Fibroblast of the aortic adventitia (primary cell): ENCODE data around the gene ARHGEF39. TPM values are rescaled to one million over a fixed set of nuclear protein-coding genes. Genes with fewer than 3 reads are reported as not detected.
A peak's percentile ranks its signal among the peaks of the same experiment; 100 is the strongest.
"Not testable (repeated sequence)": the region's sequence is repeated elsewhere in the genome, so short reads cannot be mapped to it uniquely, and the experiment has no call there.

Source experiments
- DNase-seq: peaks from one replicate; pipeline ENCODE4 v3.0.0-alpha.2; 2010; ENCODE audit warnings: low read depth
- H3K4me3 ChIP-seq: 2 replicates; pipeline ENCODE4 v1.5.1; 2011; ENCODE audit warnings: low read depth, mild to moderate bottlenecking, control low read depth, low read length, moderate library complexity
- total RNA-seq: library from RNA; depleted of rRNA; stranded (reverse); fragments of >200 nt; gene quantifications from 2 replicates; pipeline ENCODE4 v1.2.3, GENCODE V29; 2012; ENCODE audit warnings: low replicate concordance
- TF ChIP-seq, protein P1 (sequence below): IDR thresholded peaks from 2 replicates; pipeline ENCODE4 v1.5.1; 2011; ENCODE audit warnings: mild to moderate bottlenecking, low read length, control low read depth, inconsistent platforms; ENCODE audit not compliant: insufficient read depth

ARHGEF39 gene
- total RNA-seq, 1 donor, result 3.9 TPM

DNA sequence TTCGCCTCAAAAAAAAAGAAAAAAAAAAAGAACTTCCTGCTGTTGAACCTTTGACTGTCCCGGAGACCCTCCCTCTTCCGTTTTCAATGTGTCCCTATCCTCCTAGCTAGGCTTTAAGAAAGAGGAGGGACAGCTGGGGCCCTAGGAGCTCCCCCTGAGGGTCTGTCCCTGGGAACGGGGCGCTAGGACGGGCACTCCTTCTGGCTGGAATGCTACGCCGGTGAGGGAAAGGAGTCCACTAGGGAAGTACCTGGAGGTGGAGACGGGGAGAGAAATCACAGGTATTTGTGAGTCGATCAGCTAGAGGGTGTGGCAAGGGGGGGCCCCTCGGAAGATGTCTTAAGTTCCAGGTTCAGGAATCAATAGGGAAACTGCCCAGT is 18.9 kb downstream of the ARHGEF39 start:
- H3K4me3 ChIP-seq, result peak overlapping the region; percentile 72
- TF ChIP-seq, protein P1, sequence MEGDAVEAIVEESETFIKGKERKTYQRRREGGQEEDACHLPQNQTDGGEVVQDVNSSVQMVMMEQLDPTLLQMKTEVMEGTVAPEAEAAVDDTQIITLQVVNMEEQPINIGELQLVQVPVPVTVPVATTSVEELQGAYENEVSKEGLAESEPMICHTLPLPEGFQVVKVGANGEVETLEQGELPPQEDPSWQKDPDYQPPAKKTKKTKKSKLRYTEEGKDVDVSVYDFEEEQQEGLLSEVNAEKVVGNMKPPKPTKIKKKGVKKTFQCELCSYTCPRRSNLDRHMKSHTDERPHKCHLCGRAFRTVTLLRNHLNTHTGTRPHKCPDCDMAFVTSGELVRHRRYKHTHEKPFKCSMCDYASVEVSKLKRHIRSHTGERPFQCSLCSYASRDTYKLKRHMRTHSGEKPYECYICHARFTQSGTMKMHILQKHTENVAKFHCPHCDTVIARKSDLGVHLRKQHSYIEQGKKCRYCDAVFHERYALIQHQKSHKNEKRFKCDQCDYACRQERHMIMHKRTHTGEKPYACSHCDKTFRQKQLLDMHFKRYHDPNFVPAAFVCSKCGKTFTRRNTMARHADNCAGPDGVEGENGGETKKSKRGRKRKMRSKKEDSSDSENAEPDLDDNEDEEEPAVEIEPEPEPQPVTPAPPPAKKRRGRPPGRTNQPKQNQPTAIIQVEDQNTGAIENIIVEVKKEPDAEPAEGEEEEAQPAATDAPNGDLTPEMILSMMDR, result no peak
- DNase-seq, result no peak

- H3K4me3 ChIP-seq, result not testable (repeated sequence)
These were observed 19.3 kb downstream of the ARHGEF39 start for GRCh38 chr9:35645736-35646135.

DNA sequence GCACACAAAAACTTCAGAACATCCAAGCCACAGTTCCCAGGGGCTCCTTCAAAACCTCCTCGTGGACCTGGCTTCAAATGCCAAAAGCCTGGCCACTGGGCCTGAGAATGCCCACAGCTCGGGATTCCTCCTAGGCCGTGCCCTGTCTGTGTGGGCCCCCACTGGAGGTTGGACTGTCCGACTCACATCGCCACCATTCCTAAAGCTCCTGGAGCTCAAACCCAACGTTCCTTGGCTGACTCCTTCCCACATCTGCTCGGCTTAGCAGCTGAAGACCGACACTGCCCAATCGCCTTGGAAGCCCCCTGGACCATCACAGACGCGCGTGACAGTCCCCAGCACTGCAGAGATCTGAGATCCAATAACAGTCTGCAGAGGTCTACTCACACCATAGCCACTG is 21.9 kb downstream of the ARHGEF39 start:
- DNase-seq, result no peak
- TF ChIP-seq, protein P1, result no peak
- H3K4me3 ChIP-seq, result no peak overlapping the region

More at GRCh38 chr9:35645736-35646135, 19.3 kb downstream of the ARHGEF39 start:
- not testable (repeated sequence) for DNase-seq

GRCh38 chr9:35641478-35641877 is 23.5 kb downstream of the ARHGEF39 start:
- not testable (repeated sequence) for DNase-seq, H3K4me3 ChIP-seq

GRCh38 chr9:35640431-35640830 is 24.6 kb downstream of the ARHGEF39 start:
- DNase-seq, H3K4me3 ChIP-seq: not testable (repeated sequence)

DNA sequence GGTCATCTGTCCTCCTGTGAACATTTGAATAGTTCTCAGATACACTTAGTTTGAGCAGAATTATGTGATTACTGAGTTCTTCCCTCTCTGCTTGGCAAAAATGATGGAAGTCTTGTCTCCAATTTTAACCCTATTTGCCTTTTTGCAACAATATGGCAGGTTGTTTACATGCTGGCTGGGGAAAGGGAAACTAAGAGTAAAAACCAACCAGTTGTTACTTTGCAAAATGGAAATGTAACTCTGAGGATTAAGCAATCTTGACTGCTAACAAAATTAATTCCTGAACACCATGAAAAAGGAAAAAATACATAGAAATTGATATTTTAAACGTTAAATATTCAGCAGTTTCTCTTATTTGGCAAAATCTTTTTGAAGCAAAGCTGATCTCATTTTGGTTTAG is 25.4 kb downstream of the ARHGEF39 start:
- TF ChIP-seq, protein P1, result no peak
- H3K4me3 ChIP-seq, result no peak overlapping the region
- no peak for DNase-seq

DNA sequence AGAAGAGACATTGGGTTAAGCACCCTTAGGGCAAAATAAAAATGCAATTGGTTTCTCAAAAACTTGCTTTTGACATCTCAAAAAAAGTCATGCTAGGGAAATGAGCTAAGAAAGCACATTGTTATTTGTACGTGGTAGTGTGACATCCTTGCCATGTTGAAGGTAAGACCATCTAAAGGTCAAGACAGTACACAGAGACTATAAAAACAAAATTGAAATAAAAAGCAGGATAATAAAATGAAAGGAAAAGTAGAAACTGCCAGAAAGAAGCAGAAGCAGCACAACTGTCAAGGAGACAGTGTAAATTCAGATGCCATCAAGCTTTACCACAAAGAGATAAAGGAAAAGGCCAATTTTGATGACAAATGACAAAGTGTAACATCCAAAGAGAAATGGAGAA is 25.8 kb downstream of the ARHGEF39 start:
- not testable (repeated sequence) for DNase-seq, H3K4me3 ChIP-seq

DNA sequence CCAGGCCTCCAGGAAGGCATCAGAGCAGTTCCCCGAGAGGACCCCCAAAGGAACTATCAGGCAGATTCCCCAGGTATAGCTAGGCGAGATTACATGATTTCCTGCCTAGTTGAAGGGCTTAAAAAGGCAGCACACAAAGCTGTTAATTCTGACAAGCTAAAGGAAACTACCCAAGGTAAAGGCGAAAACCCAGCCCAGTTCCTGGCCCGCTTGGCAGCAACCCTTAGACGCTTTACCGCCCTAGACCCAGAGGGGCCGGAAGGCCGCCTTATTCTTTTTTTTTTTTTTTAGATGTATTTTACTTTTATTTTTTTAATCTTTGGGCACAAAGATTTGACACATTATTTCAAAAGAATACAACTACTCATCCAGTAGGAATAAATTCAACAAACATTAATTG is 26.2 kb downstream of the ARHGEF39 start:
- not testable (repeated sequence) for H3K4me3 ChIP-seq, DNase-seq

GRCh38 chr9:35637427-35637955 is 27.5 kb downstream of the ARHGEF39 start:
- not testable (repeated sequence) for H3K4me3 ChIP-seq, DNase-seq

DNA sequence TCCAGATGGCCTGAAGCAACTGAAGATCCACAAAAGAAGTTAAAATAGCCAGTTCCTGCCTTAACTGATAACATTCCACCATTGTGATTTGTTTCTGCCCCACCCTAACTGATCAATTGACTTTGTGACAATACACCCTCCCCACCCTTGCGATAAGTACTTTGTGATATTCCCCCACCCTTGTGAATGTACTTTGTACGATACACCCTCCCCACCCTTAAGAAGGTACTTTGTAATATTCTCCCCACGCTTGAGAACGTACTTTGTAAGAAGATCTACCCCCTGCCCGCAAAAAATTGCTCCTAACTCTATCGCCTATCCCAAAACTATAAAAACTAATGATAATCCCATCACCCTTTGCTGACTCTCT is 28.1 kb downstream of the ARHGEF39 start:
- not testable (repeated sequence) for H3K4me3 ChIP-seq, DNase-seq

DNA sequence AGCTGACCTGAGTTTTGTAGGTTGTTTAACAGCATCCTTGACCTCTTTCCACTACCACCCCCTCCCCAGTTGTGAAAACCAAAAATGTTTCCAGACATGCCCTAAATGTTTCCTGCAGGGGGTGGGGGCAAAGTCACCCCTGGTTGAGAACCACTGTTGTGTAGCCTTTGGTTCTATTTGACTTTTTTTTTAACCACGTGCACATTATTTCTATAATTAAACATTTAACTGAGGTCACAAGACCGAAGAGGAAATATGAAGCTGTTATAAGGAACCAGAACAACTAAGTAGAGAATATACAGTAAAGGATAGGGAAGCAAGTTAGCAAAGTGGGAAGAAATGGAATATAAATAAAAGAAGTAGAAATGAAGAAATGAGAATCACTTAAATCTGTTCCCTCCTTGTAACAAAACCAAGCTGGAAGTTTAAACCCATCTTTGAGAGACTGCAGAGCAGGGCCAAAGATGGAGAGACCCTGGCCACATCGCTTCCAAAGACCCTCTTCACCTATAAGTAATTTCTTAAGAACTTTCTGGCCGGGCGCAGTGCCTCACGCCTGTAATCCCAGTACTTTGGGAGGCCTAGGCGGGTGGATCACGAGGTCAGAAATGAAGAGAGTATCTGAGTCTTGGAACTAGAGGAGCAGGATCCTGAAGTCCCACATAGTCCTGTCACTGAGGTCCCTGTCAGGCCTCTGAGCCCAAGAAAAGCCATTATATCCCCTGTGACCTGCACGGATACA is 28.7 kb downstream of the ARHGEF39 start:
- H3K4me3 ChIP-seq, result no peak overlapping the region

More for the DNA sequence above, 28.7 kb downstream of the ARHGEF39 start:
- no peak for DNase-seq
- TF ChIP-seq, protein P1, result no peak
